CD4-positive, alpha-beta T cell treated with Interleukin-2 at 100 ng/mL for 4 hours (primary cell): Measurements from ENCODE around the gene PER2.
A peak's percentile ranks its signal among the peaks of the same experiment; 100 is the strongest.

Experiments used
- DNase-seq: peaks from one replicate; pipeline ENCODE4 v3.0.0-alpha.2; 2020; ENCODE audit warnings: low spot score

PER2 gene

DNA sequence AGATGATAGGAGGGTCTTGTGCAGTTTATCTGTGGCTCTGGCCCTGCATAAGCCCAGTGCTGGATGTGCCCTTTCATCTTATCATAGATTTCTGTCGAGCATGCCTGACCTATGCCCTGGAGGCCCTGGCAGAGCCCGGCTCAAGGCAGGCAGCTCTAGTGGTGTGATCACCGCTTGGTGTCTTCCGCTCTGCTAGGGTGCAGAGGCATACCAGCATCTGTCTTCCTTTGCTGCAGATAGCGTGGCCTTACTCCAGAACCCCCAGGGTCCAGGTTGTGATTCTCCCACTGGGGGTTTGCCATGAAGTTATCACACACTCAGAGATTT lies 18.2 kb upstream of the PER2 start:
- no peak for DNase-seq

- no peak for DNase-seq
These were observed 17.7 kb upstream of the PER2 start for GRCh38 chr2:238305965-238306671.

DNA sequence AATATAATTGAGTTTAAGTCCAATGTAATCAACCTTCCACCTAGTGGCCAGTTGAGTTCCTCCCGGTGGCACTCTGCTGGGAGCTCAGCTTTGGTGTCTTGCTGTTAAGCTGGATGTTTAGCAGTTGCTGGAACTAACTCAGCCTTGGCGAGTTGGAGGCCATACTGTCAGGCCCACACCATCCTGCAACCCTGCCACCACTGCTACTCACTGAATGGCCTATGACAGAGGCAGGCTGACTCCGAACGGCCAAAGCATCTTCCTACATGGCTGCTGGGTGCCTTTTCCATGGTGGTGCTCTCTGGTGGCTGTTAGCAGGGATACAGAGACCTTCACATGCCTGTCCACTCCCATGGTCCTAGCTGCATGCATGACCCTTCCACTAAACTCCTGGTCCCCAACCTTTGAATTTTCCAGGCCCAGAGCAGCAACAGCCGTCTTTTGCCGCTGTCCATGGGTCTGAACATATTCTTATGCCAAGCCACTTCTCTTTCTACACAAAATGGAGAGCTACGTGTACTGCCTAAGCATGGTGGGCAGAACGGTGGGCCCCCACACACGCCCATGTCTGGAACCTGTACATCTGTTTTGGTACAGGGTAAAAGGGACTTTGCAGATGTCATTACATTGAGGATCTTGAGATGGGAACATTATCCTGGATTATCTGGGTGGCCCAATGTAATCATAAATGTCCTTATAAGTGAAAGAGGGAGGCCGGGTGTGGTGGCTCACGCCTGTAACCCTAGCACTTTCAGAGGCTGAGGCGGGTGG lies 16.9 kb upstream of the PER2 start:
- DNase-seq = no peak

DNA sequence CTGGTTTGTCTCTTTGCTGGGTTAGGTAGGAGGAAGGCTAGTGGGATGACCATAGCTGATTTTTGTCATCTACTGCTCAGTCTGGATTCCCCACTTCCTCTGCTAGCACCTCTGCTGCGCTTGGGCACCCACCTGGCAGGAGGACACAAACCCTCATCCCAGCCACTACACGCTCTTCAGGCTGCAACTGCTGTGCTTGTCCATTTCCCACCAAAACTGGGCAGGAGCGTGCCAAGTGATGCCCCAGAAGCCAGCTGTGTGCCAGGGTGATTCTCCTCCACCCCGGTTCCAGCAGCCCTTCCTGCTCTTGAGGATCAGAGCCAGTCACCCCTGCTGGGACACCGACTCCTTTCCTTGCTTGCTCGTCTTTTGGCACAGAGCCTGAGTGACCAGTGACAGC lies 15.7 kb upstream of the PER2 start:
- no peak for DNase-seq

DNA sequence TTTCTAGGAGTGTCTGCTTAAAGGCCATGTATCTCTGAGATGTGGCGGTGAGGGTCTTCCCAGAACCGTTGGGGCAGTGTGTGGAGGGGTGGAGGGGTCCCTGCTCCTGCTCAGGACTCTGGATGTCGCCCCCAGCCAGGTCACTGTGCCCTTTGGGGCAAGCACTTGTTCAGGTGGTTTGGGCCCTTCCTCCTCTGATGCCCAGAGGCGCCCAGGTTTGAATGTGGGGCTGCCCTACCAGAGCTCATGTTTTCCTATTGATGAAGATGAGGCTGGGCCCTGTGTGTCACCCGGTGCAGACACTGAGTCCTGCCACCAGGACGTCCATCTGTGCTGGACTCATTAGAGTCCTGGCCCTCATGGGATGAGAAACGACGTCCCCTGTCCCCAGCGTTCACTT lies 14.3 kb upstream of the PER2 start:
- DNase-seq = no peak

DNA sequence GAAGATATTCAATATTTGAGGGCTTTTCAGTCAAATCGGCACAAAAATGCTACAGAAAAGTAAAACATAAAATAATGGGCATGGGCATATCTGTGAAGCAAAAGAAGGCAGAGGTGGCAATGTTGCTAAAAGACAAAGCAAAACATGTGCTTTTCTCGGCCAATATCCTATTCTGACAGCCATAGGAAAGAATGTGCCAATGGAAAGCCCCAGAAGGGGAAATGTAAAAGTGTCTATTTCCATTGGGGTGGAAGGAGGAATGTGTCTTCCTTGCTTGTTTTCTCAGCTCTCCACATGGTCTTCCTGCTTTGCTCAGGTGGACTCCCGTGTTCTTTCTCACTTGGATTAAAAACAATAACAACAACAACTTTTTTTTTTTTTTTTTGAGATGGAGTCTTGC lies 13.7 kb upstream of the PER2 start:
- no peak for DNase-seq

- no peak for DNase-seq
These were observed 11.4 kb upstream of the PER2 start for GRCh38 chr2:238299803-238300202.

GRCh38 chr2:238296638-238297457 lies 8.4 kb upstream of the PER2 start:
- no peak for DNase-seq

DNA sequence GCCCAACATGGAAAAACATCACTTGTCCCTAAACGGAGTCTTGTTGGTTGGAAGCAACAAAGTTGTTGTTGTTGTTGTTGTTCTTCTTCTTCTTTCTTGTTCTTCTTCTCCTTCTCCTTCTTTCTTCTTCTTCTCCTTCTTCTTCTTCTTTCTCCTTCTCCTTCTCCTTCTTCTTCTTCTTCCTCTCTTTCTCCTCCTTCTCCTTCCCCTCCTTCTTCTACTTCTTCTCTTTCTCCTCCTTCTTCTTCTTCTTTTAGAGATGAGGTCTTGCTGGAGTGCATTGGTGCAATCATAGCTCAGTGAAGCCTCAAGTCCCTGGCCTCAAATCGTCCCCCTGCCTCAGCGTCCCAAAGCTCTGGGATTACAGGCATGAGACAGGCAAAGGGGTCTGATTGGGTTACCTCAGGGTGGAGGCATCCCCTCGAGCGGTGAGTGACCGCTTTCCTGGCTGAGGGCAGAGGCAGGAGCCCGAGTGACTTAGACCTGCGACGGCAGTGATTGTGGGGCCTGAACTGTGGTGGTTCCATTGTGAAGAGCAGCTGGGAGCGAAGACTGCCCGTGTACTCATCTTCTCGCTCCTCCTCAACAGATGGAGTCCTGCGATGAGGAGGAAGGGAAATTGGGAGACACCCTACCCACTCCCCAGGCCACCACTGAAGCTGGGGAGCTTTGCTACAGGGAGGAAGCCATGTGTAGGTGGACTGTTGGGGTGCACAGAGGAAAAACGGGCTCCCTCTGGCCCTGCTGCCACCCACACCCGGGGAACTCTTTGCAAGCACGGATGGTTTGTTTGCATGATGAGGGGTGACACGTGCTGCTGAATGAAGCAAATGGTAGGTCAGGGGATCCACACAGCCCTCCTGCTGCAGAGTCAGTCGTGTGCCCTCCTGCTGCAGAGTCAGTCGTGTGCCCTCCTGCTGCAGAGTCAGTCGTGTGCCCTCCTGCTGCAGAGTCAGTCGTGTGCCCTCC lies 7.0 kb upstream of the PER2 start:
- DNase-seq = no peak

GRCh38 chr2:238294393-238295143 lies 6.2 kb upstream of the PER2 start:
- DNase-seq = no peak

- no peak for DNase-seq
These were observed 5.6 kb upstream of the PER2 start for GRCh38 chr2:238294046-238294392.

DNA sequence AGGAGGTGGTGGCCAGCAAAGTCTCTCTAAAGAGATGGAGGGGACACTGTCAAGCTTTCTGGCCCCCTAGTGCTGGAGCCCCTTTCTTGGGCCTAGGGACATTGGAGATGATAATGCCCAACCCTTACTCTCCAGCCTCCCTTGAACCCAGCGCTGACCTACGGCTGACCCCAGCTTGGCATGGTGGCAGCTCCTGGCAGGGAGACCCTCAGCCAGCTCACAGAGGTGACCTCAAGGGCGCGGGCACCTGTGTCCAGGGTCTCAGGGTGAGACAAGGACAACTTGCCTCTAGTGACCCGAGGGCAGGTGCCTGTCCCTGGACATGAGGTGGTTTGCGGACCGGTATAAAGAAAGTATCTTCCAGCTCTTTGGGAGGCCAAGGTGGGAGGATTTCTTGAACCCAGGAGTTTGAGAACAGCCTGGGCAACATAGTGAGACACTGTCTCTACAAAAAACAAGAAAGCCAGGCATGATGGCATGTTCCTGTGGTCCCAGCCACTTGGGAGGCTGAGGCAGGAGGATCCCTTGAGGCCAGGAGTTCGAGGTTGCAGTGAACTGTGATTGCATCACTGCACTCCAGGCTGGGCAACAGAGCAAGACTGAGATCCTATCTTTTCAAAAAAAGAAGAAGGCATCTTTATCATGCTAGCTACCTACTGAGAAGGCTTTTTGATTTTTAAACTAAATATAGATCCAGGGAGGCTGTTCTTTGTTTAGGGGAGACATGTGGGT lies 3.3 kb upstream of the PER2 start:
- DNase-seq = no peak

GRCh38 chr2:238290715-238291549 lies 2.5 kb upstream of the PER2 start:
- DNase-seq = no peak

- peak; percentile 12 for DNase-seq
These were observed 1.7 kb upstream of the PER2 start for GRCh38 chr2:238290091-238290509.

- DNase-seq = no peak
These were observed 1.2 kb upstream of the PER2 start for GRCh38 chr2:238289574-238289973.

- peak; percentile 98 for DNase-seq
These were observed 502 bp upstream of the PER2 start for GRCh38 chr2:238288650-238289573.

GRCh38 chr2:238286987-238287736 lies 1.2 kb downstream of the PER2 start:
- no peak for DNase-seq

DNA sequence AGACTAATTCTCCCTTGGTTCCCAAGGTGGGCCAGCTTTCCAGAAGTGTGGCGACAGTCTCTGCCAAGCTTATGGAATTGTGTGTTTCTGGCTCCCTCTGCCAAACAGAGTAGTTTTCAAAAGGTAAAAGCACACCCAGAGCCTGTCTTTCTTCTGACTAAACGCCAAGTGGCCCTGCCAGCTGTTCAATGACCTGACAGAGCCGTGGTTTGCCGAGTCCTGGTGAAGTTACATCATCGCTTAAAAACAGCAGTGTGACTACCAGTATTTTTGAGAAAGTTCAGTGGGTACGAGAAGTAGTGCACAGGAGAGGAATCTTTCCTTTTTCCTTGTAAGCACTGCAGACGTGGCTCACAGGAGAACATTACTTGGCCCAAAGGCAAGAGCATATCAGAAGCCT lies 1.9 kb downstream of the PER2 start:
- DNase-seq = no peak
